HCT116 (cell line): ENCODE data around the gene PRKG1.

ENCODE experiments used
- CBX3 ChIP-seq: IDR thresholded peaks from 2 replicates; pipeline ENCODE4 v1.6.1; 2012; ENCODE audit warnings: low read depth
- EZH2 ChIP-seq: fragments of 200-600 bp; sonication (generic); IDR thresholded peaks from 2 replicates; pipeline ENCODE4 v1.6.1; 2017; ENCODE audit warnings: antibody characterized with exemption, mixed run types
- EZH2phosphoT487 ChIP-seq: fragments of 200-600 bp; IDR thresholded peaks from 2 replicates; pipeline ENCODE4 v1.6.1; 2018; ENCODE audit warnings: antibody characterized with exemption, borderline replicate concordance
- POLR2AphosphoS5 ChIP-seq: IDR thresholded peaks from 2 replicates; pipeline ENCODE4 v1.6.1; 2011; ENCODE audit warnings: mild to moderate bottlenecking, low read depth, low read length, moderate library complexity
- RAD21 ChIP-seq: IDR thresholded peaks from 2 replicates; pipeline ENCODE4 v1.6.1; 2012; ENCODE audit warnings: low read depth, mild to moderate bottlenecking
- TF ChIP-seq, protein P1 (sequence below), 3 experiments: fragments of 200-600 bp in 1 of 3; sonication (generic) in 1 of 3; IDR thresholded peaks in 2 of 3; conservative IDR thresholded peaks in 1 of 3; 2 replicates each; pipeline ENCODE4 v1.5.1; 2012 to 2017; ENCODE audit warnings: low read depth in 2 of 3, low read length in 2 of 3, antibody characterized with exemption in 1 of 3, borderline replicate concordance in 1 of 3, control low read depth in 1 of 3, mild to moderate bottlenecking in 1 of 3, mixed read lengths in 1 of 3, mixed run types in 1 of 3, moderate library complexity in 1 of 3; ENCODE audit not compliant: insufficient read depth in 1 of 3
- TF ChIP-seq, protein P2 (sequence below): IDR thresholded peaks from 2 replicates; pipeline ENCODE4 v1.6.1; 2012; ENCODE audit warnings: low read depth
- TF ChIP-seq, protein P3 (sequence below): IDR thresholded peaks from 2 replicates; pipeline ENCODE4 v1.6.1; 2012

DNA sequence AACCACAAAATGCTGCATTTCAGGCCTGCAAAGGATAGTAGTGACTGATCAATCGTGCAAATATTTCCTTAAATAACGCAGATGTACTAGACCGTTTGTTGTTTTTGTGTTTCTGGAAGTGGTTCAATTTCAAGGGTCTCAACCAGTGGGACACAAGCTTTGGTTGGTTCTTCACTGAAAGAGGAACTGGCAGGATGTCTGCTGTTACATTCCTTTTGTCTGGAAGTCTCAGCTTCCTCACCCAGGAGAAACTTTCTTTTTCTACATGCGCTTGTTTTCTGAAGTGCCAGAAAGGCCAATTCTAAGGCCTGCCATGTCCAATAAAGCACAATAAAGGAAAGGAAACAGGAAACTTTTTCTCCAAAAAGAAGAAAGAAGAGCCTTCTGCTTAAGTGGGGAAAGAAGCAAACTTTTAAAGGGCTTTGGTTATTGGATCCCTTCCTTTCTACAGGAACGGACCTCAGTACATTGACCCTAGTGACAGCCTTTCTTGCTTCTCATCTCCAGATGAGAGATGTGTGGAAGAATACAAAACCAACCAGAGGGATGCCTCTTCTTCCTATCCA, 1243.9 kb downstream of the PRKG1 start:
- TF ChIP-seq, protein P1, sequence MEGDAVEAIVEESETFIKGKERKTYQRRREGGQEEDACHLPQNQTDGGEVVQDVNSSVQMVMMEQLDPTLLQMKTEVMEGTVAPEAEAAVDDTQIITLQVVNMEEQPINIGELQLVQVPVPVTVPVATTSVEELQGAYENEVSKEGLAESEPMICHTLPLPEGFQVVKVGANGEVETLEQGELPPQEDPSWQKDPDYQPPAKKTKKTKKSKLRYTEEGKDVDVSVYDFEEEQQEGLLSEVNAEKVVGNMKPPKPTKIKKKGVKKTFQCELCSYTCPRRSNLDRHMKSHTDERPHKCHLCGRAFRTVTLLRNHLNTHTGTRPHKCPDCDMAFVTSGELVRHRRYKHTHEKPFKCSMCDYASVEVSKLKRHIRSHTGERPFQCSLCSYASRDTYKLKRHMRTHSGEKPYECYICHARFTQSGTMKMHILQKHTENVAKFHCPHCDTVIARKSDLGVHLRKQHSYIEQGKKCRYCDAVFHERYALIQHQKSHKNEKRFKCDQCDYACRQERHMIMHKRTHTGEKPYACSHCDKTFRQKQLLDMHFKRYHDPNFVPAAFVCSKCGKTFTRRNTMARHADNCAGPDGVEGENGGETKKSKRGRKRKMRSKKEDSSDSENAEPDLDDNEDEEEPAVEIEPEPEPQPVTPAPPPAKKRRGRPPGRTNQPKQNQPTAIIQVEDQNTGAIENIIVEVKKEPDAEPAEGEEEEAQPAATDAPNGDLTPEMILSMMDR (IDR thresholded peaks at IDR 0.05 in 2 of 3, conservative IDR thresholded peaks at IDR 0.05 in 1 of 3; ENCODE audit: borderline replicate concordance in 1 of 3, insufficient read depth in 1 of 3, low read depth in 2 of 3, low read length in 2 of 3), result no peak
- TF ChIP-seq, protein P2, sequence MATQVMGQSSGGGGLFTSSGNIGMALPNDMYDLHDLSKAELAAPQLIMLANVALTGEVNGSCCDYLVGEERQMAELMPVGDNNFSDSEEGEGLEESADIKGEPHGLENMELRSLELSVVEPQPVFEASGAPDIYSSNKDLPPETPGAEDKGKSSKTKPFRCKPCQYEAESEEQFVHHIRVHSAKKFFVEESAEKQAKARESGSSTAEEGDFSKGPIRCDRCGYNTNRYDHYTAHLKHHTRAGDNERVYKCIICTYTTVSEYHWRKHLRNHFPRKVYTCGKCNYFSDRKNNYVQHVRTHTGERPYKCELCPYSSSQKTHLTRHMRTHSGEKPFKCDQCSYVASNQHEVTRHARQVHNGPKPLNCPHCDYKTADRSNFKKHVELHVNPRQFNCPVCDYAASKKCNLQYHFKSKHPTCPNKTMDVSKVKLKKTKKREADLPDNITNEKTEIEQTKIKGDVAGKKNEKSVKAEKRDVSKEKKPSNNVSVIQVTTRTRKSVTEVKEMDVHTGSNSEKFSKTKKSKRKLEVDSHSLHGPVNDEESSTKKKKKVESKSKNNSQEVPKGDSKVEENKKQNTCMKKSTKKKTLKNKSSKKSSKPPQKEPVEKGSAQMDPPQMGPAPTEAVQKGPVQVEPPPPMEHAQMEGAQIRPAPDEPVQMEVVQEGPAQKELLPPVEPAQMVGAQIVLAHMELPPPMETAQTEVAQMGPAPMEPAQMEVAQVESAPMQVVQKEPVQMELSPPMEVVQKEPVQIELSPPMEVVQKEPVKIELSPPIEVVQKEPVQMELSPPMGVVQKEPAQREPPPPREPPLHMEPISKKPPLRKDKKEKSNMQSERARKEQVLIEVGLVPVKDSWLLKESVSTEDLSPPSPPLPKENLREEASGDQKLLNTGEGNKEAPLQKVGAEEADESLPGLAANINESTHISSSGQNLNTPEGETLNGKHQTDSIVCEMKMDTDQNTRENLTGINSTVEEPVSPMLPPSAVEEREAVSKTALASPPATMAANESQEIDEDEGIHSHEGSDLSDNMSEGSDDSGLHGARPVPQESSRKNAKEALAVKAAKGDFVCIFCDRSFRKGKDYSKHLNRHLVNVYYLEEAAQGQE, result no peak
- TF ChIP-seq, protein P3, sequence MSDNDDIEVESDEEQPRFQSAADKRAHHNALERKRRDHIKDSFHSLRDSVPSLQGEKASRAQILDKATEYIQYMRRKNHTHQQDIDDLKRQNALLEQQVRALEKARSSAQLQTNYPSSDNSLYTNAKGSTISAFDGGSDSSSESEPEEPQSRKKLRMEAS, result no peak
- peak; percentile 2; the same call in 1 of the 2 replicates for TF ChIP-seq POLR2AphosphoS5
- TF ChIP-seq RAD21, result no peak
- TF ChIP-seq CBX3, result no peak
- no peak for TF ChIP-seq EZH2
- no peak for TF ChIP-seq EZH2phosphoT487
